HG03565 (cell line): ENCODE data around the gene MRPL23.

Experiments
- ATAC-seq: cut with Tn5 transposase; IDR thresholded peaks from one replicate; pipeline ENCODE4 v1.9.1; 2021; ENCODE audit warnings: mild to moderate bottlenecking, moderate library complexity; ENCODE audit not compliant: unreplicated experiment

MRPL23 gene

DNA sequence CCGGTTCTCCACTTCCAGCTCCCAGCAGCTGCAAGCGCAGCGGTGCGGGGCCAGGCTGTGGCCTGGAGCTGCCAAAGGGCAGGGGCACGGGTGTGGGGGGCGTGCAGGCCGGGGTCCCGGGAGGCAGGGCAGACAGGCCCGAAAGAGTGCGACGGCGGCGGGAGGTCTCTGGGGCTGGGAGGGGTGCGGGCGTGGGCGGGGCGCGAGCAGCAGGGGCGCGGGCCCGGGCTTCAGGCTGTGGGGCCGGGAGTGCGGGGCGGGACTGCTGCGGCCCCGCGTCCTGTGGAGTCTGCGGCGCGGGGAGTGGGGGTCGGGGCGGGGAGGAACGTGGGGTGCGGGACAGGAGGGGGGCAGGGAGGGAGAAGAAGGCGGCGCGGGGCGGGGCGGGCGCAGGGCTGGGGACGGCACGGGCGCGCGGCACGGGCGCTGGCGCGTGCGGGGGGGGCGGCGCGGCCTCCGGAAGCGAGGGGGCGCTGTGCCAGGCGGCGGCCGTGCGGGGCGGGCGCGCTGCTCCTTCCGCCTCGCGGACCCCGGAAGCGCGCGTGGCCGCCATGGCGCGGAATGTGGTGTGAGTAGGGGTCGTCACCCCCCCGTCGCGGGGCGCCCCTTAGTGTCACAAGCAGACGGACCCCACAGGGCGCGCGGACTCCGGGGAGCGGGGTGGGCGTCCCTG is at the start of gene MRPL23:
Gene MRPL23, plus strand, starts transcription at position 521 of the 673 bp plus-strand sequence. Its CDS starts 31 bp downstream, at position 552.
- ATAC-seq: no peak

- no peak for ATAC-seq
Measured at GRCh38 chr11:1899090-1899489, 48.0 kb upstream of the MRPL23 start.

- no peak for ATAC-seq
Measured at GRCh38 chr11:1899686-1900085, 47.4 kb upstream of the MRPL23 start.

GRCh38 chr11:1906181-1906580 is 41.0 kb upstream of the MRPL23 start:
- ATAC-seq: no peak

GRCh38 chr11:1906611-1907423 is 40.3 kb upstream of the MRPL23 start:
- ATAC-seq: no peak

- no peak for ATAC-seq
Measured at GRCh38 chr11:1908618-1909017, 38.5 kb upstream of the MRPL23 start.

GRCh38 chr11:1909524-1909923 is 37.6 kb upstream of the MRPL23 start:
- ATAC-seq: no peak

DNA sequence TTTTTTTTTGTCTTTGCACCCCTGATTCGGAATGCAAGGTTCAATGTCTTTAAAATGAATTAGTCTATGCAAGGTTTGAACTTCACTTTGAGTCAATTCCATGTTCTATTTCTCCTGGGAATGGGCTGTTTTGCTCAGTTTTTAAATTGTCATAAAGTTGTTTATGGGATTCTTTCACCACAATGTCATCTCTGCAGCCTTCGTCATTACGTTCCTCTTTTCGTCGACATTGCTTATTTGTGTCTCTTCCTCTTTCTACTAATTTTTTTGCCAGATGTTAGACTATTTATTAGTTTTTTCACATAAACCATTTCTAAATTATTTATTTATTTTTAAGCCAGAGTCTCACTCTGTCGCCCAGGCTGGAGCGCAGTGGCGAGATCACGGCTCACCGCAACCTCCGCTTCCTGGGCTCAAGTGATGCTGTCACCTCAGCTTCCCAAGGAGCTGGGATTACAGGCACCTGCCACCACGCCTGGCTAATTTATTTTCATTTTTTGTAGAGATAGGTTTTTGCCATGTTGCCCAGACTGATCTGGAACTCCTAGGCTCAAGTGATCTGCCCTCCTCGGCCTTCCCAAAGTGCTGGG is 34.7 kb upstream of the MRPL23 start:
- no peak for ATAC-seq

GRCh38 chr11:1913271-1914060 is 33.7 kb upstream of the MRPL23 start:
- ATAC-seq: no peak

DNA sequence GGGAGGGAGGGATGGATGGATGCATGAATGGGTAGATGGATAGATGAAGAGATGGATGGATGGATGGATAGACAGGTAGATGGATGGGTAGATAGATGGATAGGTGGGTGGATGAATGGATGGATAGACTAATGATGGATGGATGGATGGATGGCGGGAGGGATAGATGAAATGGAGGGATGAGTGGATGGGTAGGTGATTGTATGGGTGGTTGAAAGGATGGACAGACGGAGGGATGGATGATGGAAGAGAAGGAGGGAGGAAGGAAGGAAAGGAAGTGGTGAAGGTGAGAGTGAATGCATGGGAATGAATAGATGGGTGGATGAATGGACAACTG is 31.4 kb upstream of the MRPL23 start:
- ATAC-seq: no peak

DNA sequence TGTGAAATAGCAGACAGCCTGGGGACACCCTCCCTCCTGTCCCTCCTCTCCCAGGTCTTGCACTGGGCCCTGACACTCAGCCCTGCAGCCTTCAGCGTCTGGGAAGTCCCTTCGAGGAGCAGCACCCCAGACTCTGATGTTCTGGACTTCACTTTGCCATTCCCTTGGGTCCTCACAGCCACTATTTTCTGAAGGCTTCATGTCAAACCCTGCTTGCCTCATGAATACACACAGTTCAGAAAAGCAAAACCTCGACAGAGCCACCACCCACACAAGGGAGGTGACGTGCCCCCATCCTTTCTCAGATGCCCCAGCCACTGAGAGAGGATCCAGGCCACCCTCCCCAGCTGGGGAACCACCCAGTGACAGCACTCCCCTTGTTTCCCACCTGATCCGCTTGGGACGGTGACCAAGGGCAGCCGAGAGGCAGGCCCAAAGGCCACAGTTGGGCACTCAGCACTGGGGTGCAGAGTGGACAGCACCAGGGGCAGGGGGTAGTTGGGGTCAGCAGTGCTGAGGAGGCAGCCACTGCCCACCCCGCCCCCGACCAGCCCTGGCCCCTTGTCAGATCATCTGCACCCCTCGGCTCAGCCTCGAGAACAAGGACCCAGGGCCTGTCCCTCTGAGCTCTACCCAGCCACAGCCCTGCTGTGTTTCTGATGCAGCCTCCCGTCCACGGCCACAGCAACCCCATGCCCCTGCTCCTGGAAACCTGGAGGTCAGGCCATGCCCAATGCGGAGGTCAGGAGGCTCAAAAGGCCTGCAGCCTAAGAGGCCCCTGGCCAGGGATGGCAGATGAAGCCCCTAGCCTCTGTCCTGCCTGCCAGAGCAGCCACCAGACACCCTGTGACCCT is 30.8 kb upstream of the MRPL23 start:
- ATAC-seq: no peak

DNA sequence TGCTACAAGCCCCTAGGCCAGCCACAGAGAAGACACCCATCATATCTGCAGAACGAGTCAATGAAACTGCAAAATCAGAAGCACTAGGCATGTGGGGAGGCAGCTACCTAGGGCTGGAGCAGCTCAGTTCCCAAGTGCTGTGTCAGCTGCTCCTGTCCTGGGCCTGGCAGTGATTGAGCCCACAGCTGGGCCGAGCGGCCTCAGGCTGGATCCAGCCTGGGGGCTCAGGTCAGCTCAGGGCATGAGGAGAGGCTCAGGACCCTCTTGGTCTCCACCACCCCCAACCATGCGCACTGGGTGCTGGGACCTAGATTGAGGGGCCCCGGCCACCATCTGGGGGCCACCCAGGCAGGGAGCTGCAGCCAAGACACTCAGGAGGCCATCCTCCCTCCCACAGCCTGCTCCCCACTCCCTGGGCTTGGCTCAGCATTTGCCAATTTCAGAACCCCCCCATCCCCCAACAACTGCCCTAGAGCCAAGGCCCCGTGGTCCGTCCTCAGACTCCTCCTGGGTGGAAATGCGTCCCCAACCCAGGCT is 30.1 kb upstream of the MRPL23 start:
- no peak for ATAC-seq

GRCh38 chr11:1917523-1918435 is 29.4 kb upstream of the MRPL23 start:
- no peak for ATAC-seq

GRCh38 chr11:1918436-1919315 is 28.5 kb upstream of the MRPL23 start:
- ATAC-seq: no peak

- no peak for ATAC-seq
Measured at GRCh38 chr11:1919391-1920127, 27.6 kb upstream of the MRPL23 start, which contains the start of gene TNNT3. Gene TNNT3 (plus strand): TSS chr11:1919703. CDS start chr11:1922875, 3,172 bp downstream.

DNA sequence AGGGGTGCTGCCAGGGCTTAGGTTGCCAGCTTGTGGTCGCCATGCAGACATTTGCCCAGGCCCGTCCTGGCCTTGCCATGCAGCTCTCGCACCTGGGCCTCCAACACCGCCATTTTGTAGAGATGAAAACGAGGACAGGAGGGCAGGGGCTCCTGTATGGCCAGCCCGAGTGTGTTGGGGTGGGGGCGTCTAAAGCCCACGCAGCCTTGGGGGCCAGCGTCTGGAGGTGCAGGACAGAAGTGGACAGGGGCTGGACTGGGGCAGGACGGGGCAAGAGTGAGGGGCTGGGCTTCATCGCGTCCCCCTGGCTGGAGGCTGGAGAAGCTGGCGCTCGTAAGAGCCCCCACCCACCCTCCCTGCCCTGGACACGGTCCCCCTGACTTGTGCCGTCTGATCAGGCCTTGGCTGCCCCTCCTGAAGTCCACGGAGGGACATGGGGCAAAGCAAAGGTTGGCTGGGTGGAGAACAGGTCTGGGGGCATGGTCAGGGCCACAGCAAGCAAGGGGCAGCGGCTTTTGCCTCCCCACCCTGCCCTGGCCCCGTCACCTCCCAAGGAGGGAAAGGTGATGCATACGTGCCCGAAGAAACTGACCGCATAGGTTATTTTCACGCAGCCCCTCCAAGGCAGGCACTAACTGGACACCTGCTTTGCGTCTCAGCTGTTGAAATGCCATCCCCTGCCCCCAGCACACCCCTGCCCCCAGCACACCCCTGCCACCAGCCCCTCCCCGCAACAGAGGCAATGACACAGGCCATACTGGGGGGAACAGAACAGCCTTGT is 26.8 kb upstream of the MRPL23 start:
- no peak for ATAC-seq
